Karpas-422 (cell line): ENCODE measurements around the gene BRSK1. TPM values are rescaled to one million over a fixed set of nuclear protein-coding genes. Genes with fewer than 3 reads are reported as not detected.
A peak's percentile ranks its signal among the peaks of the same experiment; 100 is the strongest.

Experiments used
- DNase-seq: peaks from one replicate; pipeline ENCODE4 v3.0.0-alpha.2; 2015
- H2AFZ ChIP-seq: fragments of 200-600 bp; sonication (generic); 2 replicates; pipeline ENCODE4 v1.6.1; 2014; ENCODE audit warnings: antibody characterized with exemption, low read length, mixed read lengths
- H3K27ac ChIP-seq: fragments of 200-600 bp; sonication (generic); 2 replicates; pipeline ENCODE4 v1.5.1; 2014; ENCODE audit warnings: mild to moderate bottlenecking, low read length, moderate library complexity
- H3K27me3 ChIP-seq: fragments of 200-600 bp; sonication (generic); 2 replicates; pipeline ENCODE4 v1.6.1; 2014; ENCODE audit warnings: low read length, mixed read lengths
- H3K36me3 ChIP-seq: fragments of 200-600 bp; sonication (generic); 2 replicates; pipeline ENCODE4 v1.6.1; 2014; ENCODE audit warnings: low read length, mixed read lengths; ENCODE audit not compliant: insufficient read depth
- H3K4me1 ChIP-seq: fragments of 200-600 bp; sonication (generic); 2 replicates; pipeline ENCODE4 v1.6.1; 2014; ENCODE audit warnings: mild to moderate bottlenecking, low read length, mixed read lengths
- H3K4me2 ChIP-seq: fragments of 200-600 bp; sonication (generic); 2 replicates; pipeline ENCODE4 v1.6.1; 2014; ENCODE audit warnings: low read length, low read depth, mild to moderate bottlenecking; ENCODE audit not compliant: poor library complexity, severe bottlenecking
- H3K4me3 ChIP-seq: fragments of 200-600 bp; sonication (generic); 2 replicates; pipeline ENCODE4 v1.5.1; 2014; ENCODE audit warnings: mild to moderate bottlenecking, antibody characterized with exemption, low read length, mixed read lengths
- H3K79me2 ChIP-seq: fragments of 200-600 bp; sonication (generic); 2 replicates; pipeline ENCODE4 v1.6.1; 2014; ENCODE audit warnings: mild to moderate bottlenecking, low read length, mixed read lengths
- H3K9ac ChIP-seq: fragments of 200-600 bp; sonication (generic); 2 replicates; pipeline ENCODE4 v1.6.0; 2014; ENCODE audit warnings: low read length
- H3K9me2 ChIP-seq: fragments of 200-600 bp; sonication (generic), shearing (Covaris generic); replicated peaks from 2 replicates; pipeline ENCODE4 v1.6.0; 2014; ENCODE audit warnings: mild to moderate bottlenecking, low read length, moderate library complexity; ENCODE audit not compliant: insufficient read depth
- H3K9me3 ChIP-seq: fragments of 300-700, 200-600 bp; sonication (generic); 2 replicates; pipeline ENCODE4 v1.6.1; 2014; ENCODE audit warnings: low read length, mixed read lengths
- H4K20me1 ChIP-seq: fragments of 200-600 bp; sonication (generic); 2 replicates; pipeline ENCODE4 v1.6.1; 2014; ENCODE audit warnings: mild to moderate bottlenecking, antibody characterized with exemption, low read length, low read depth; ENCODE audit not compliant: insufficient read depth
- total RNA-seq: library from RNA; depleted of rRNA; stranded (reverse); fragments of >200 nt; shearing (Covaris generic); gene quantifications from 2 replicates; pipeline ENCODE4 v1.2.3, GENCODE V29; 2014; ENCODE audit warnings: low replicate concordance

The BRSK1 gene
- total RNA-seq, 1 experiment from 2014 or later, result 15.5 TPM

DNA sequence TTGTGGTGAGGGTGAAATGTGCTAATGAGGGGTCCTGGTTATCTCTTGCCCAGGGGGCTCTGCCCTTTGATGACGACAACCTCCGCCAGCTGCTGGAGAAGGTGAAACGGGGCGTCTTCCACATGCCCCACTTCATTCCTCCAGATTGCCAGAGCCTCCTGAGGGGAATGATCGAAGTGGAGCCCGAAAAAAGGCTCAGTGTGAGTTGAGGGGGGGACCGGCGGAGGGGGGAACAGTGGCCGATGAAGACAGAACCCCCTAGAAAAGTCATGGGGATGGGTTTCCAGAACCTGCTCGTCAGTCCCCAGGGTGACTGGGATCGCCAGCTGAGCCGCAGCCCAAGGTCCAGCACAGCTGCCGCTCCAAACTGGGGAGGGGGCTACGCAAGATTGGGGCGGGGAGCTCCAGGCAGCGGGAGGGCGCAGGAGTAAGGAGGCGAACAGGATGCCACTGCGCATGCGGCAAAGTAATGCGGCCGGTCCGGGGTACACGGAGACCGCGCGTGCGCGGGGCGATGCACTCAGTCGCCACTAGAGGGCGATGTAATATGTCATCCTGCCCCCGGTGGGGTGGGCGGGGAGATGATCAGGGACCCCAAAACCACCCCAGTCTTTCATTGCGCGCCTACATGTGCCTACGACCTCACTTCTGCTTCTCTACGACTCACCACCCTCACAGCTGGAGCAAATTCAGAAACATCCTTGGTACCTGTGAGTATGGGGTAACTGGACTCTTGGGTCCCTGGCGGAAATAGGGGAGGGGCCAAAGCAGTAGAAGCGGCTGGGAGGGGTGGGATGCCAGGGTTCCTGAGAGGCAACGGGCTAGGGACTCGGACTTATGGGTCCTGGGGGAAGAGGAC is 17.9 kb downstream of the BRSK1 start:
- DNase-seq, result peak; percentile 98
- Histone ChIP-seq H3K9me3 (no peaks in the 10 kb centered on the region), H3K9ac (peak overlapping the region; percentile 72), H3K4me1 (peaks cover 27% of the 10 kb centered on the region), H3K4me2 (peak overlapping the region; percentile 70), H3K79me2 (no peaks in the 10 kb centered on the region), H2AFZ (peak overlapping the region; percentile 85), H3K4me3 (peak overlapping the region; percentile 68), H3K36me3 (no peaks in the 10 kb centered on the region), H4K20me1 (no peaks in the 10 kb centered on the region), H3K9me2 (no peaks in the 10 kb centered on the region), H3K27ac (peak overlapping the region; percentile 3; the same call in 1 of the 2 replicates), H3K27me3 (no peaks in the 10 kb centered on the region)

DNA sequence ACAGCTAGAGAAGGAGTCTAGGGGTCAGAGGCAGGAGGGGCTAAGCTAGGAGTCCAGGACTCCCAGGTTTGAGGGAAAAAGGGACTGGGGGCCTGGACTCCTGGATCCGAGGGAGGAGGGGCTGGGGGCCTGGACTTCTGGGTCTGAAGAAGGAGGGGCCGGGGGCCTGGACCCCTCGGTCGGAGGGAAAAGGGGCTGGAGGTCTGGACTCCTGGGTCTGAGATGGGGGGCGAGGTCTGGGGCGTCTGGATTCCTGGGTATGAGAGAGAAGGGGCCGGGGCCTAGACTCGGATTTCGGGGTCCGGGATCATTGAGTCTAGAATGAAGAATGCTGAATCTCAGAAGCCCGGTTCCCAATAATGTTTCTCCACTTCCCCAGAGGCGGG is 18.5 kb downstream of the BRSK1 start:
- Histone ChIP-seq H3K27me3 (no peaks in the 10 kb centered on the region), H3K79me2 (no peaks in the 10 kb centered on the region), H3K36me3 (no peaks in the 10 kb centered on the region), H3K4me1 (peaks cover 27% of the 10 kb centered on the region), H2AFZ (peak overlapping the region; percentile 85), H3K9me2 (no peaks in the 10 kb centered on the region), H3K27ac (peak overlapping the region; percentile 3; the same call in 1 of the 2 replicates), H3K9me3 (no peaks in the 10 kb centered on the region), H3K4me3 (peak overlapping the region; percentile 68), H3K9ac (peak overlapping the region; percentile 72), H4K20me1 (no peaks in the 10 kb centered on the region), H3K4me2 (peak overlapping the region; percentile 70)
- DNase-seq, result no peak

DNA sequence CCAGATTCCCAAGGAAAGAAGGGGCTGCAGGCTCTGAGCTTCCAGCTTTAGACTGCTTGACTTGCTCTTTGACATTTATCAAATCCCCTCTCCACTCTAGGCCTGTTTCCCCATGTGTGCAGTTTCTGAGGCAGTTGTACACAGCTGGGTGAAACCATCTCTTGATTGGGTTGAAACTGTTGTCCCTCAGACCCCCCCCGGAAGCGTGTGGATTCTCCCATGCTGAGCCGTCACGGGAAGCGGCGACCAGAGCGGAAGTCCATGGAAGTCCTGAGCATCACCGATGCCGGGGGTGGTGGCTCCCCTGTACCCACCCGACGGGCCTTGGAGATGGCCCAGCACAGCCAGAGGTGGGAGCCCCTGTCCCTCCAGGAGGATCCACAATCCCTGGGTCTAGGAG is 19.7 kb downstream of the BRSK1 start:
- no peaks in the 10 kb centered on the region for H4K20me1 ChIP-seq
- no peak overlapping the region for H3K4me3 ChIP-seq
- no peak overlapping the region for H3K9ac ChIP-seq
- no peaks in the 10 kb centered on the region for H3K79me2 ChIP-seq
- no peaks in the 10 kb centered on the region for H3K36me3 ChIP-seq
- no peaks in the 10 kb centered on the region for H3K27me3 ChIP-seq
- H3K4me2 ChIP-seq, result no peak overlapping the region
- H3K4me1 ChIP-seq, result peaks cover 26% of the 10 kb centered on the region
- no peaks in the 10 kb centered on the region for H3K9me2 ChIP-seq
- no peak overlapping the region for H3K27ac ChIP-seq
- H3K9me3 ChIP-seq, result no peaks in the 10 kb centered on the region
- no peak overlapping the region for H2AFZ ChIP-seq
- DNase-seq, result no peak

DNA sequence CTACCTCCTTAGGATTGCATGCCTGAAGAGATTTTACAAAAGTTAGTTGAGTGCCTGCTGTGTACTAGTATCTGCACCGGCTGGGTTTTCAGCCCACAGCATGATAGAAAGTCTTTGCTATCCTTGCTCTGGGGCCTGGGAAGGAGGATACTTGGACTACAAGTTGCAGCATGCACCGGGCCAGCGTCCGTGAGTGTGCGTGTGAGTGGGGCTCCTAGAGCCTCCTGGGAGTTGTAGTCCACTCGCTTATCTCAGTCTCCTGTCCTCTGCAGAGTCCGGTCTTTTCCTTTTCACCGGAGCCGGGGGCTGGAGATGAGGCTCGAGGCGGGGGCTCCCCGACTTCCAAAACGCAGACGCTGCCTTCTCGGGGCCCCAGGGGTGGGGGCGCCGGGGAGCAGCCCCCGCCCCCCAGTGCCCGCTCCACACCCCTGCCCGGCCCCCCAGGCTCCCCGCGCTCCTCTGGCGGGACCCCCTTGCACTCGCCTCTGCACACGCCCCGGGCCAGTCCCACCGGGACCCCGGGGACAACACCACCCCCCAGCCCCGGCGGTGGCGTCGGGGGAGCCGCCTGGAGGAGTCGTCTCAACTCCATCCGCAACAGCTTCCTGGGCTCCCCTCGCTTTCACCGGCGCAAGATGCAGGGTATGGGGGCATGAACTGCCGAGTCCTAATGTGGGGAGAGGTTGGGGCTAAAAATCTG is 20.6 kb downstream of the BRSK1 start:
- H3K79me2 ChIP-seq, result no peaks in the 10 kb centered on the region
- H2AFZ ChIP-seq, result no peak overlapping the region
- no peaks in the 10 kb centered on the region for H4K20me1 ChIP-seq
- no peaks in the 10 kb centered on the region for H3K9me2 ChIP-seq
- no peak overlapping the region for H3K27ac ChIP-seq
- no peaks in the 10 kb centered on the region; the same call in 1 of the 2 replicates for H3K36me3 ChIP-seq
- H3K9me3 ChIP-seq, result no peaks in the 10 kb centered on the region
- no peak overlapping the region for H3K4me3 ChIP-seq
- H3K9ac ChIP-seq, result no peak overlapping the region
- no peaks in the 10 kb centered on the region for H3K27me3 ChIP-seq
- H3K4me2 ChIP-seq, result no peak overlapping the region
- peaks cover 28% of the 10 kb centered on the region for H3K4me1 ChIP-seq
- DNase-seq, result peak; percentile 82

DNA sequence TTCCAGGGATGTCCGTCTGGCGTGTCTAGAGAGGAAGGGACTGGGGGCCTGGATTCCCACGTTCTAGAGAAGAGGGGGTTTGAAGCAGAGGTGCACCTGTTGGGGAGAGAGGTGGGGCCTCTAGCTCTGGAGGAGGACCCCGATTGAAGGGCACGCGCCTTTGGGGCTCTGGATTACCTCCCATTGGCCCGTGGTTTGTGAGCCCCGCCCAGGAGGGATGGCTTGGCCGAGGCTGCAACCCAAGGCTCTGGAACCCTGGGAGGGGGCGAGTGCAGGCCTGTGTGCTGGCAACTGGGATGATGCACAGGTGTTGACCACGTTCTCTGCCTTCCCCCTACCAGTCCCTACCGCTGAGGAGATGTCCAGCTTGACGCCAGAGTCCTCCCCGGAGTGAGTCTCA is 21.2 kb downstream of the BRSK1 start:
- H3K79me2 ChIP-seq, result no peaks in the 10 kb centered on the region
- no peak overlapping the region for H2AFZ ChIP-seq
- no peak overlapping the region for H3K4me3 ChIP-seq
- no peak overlapping the region for H3K27ac ChIP-seq
- H3K9me2 ChIP-seq, result no peaks in the 10 kb centered on the region
- H3K9ac ChIP-seq, result no peak overlapping the region
- no peak overlapping the region for H3K4me2 ChIP-seq
- DNase-seq, result peak; percentile 84
- no peaks in the 10 kb centered on the region for H3K9me3 ChIP-seq
- no peaks in the 10 kb centered on the region for H3K27me3 ChIP-seq
- no peaks in the 10 kb centered on the region for H4K20me1 ChIP-seq
- no peaks in the 10 kb centered on the region; the same call in 1 of the 2 replicates for H3K36me3 ChIP-seq
- peaks cover 33% of the 10 kb centered on the region for H3K4me1 ChIP-seq

DNA sequence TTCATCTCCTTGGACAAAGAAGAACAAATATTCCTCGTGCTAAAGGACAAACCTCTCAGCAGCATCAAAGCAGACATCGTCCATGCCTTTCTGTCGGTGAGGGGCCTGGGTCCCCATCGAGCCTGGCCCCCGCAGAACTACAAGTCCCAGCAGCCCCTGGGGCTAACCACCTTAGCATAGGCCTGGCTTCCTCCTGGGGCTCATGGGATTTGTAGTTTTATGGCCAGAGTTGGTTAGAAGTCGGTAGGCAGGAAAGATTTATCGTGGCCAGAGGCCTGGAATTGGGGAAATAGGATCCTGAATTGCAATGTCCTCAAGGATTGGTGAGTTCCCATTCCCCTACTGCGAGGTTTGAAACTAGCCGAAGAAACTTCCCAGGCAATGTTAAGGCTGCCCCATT is 21.7 kb downstream of the BRSK1 start:
- H4K20me1 ChIP-seq, result no peaks in the 10 kb centered on the region
- peak; percentile 90 for DNase-seq

DNA sequence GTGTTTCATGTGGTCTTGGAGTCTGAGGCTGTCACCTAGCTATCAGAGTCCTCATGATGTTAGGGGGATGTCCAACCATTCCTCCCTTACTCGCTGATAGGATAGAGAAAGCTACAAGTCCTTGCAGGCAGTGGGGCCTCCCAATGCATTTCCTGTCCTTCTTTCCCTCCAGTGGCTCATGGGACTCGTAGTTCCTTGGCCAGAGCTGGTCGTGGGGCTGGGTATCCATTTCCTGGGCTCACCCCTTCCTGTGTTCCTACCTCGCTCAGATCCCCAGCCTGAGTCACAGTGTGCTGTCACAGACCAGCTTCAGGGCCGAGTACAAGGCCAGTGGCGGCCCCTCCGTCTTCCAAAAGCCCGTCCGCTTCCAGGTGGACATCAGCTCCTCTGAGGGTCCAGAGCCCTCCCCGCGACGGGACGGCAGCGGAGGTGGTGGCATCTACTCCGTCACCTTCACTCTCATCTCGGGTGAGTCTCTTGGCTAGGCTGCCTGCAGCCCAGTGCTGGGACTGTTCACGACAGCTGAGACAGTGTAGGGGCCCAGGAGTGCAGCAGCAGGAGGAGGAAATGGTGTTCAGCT is 22.3 kb downstream of the BRSK1 start:
- Histone ChIP-seq H3K4me3 (no peak overlapping the region), H4K20me1 (no peaks in the 10 kb centered on the region), H3K9me3 (no peaks in the 10 kb centered on the region), H3K79me2 (no peaks in the 10 kb centered on the region), H3K27me3 (no peaks in the 10 kb centered on the region), H3K27ac (no peak overlapping the region), H3K4me1 (peaks cover 44% of the 10 kb centered on the region), H3K36me3 (no peaks in the 10 kb centered on the region; the same call in 1 of the 2 replicates), H3K9me2 (no peaks in the 10 kb centered on the region), H3K9ac (no peak overlapping the region), H3K4me2 (no peak overlapping the region), H2AFZ (no peak overlapping the region)
- no peak for DNase-seq

More for the DNA sequence above, 21.7 kb downstream of the BRSK1 start:
- Histone ChIP-seq H3K4me1 (peaks cover 39% of the 10 kb centered on the region), H2AFZ (no peak overlapping the region), H3K9ac (no peak overlapping the region), H3K27ac (no peak overlapping the region), H3K4me2 (no peak overlapping the region), H3K4me3 (no peak overlapping the region), H3K27me3 (no peaks in the 10 kb centered on the region), H3K9me2 (no peaks in the 10 kb centered on the region), H3K36me3 (no peaks in the 10 kb centered on the region; the same call in 1 of the 2 replicates), H3K9me3 (no peaks in the 10 kb centered on the region), H3K79me2 (no peaks in the 10 kb centered on the region)

DNA sequence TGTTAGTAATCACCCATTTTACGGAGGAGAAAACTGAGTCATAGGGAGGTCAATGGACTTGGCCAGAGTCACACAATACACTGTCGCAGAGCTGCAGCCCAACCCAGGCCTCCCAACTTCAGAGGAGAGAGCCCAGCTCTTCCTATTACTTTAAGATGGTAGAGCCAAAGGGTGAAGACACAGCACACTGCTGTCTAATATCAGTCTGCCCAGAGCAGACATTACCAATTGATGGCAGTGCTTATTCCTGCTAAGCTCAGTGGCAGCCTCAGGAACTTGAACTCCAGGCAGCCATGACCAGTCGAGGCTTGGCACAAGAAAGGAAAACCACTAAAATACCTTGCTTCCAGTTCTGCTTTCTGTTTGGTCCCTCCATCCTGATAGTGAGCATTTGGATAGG is 22.9 kb downstream of the BRSK1 start:
- Histone ChIP-seq H3K9me2 (no peaks in the 10 kb centered on the region), H3K27me3 (no peaks in the 10 kb centered on the region), H3K9ac (no peak overlapping the region), H3K9me3 (no peaks in the 10 kb centered on the region), H3K27ac (no peak overlapping the region), H3K4me3 (no peak overlapping the region), H3K79me2 (no peaks in the 10 kb centered on the region), H3K4me1 (peaks cover 42% of the 10 kb centered on the region), H3K36me3 (no peaks in the 10 kb centered on the region; the same call in 1 of the 2 replicates), H2AFZ (no peak overlapping the region), H4K20me1 (no peaks in the 10 kb centered on the region), H3K4me2 (no peak overlapping the region)
- DNase-seq, result no peak
